ENCODE measurements around the gene NOL9.

DNA sequence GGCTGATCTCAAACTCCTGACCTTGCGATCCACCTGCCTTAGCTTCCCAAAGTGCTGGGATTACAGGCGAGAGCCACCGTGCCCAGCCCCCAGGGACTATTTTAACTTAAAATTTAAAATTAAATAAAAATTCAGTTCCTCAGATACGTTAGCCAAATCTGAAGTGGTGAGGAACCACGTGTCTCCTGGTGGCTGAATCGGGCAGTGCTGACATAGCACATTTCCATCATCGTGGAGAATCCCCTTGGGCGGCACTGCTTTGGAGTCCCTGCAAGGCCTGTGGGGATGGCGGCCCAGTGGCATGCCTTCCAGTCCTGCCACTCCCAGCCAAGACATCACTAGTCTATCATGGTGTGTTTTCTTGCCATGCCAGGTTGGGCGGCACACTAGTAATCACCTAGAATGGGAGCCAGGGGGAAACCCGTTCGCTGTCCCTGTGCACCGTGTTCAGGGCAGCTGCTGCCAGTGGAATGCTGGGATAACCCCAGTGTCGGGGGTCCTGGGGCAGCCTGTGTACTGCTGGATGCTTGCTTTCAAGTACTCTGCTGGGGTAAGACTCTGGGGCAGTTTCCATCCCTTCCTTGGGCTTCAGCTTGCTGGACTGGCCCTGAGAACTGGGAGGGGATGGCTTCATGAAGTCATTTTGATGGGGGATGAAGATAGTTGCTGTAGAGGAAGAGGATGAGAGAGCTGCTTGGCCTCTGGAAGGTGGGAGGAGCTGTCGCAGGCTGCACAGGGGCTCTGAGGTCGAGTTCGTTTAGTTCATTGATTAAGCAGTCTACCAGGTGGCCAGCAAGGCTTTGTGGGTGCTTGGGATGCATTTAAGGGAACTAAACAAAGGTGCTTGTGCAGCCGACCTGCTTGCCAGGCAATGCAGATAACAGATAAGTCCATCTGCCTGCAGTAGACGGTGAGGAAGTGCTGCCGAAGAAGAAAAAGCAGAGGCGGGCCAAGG lies 30.1 kb upstream of the NOL9 start:
- TF ChIP-seq, protein P1, sequence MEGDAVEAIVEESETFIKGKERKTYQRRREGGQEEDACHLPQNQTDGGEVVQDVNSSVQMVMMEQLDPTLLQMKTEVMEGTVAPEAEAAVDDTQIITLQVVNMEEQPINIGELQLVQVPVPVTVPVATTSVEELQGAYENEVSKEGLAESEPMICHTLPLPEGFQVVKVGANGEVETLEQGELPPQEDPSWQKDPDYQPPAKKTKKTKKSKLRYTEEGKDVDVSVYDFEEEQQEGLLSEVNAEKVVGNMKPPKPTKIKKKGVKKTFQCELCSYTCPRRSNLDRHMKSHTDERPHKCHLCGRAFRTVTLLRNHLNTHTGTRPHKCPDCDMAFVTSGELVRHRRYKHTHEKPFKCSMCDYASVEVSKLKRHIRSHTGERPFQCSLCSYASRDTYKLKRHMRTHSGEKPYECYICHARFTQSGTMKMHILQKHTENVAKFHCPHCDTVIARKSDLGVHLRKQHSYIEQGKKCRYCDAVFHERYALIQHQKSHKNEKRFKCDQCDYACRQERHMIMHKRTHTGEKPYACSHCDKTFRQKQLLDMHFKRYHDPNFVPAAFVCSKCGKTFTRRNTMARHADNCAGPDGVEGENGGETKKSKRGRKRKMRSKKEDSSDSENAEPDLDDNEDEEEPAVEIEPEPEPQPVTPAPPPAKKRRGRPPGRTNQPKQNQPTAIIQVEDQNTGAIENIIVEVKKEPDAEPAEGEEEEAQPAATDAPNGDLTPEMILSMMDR (IDR thresholded peaks at IDR 0.05): peak in 1 of 6 experiments; percentile 23
- TF ChIP-seq POLR2A (IDR thresholded peaks at IDR 0.05) (no peak), EP300 (IDR thresholded peaks at IDR 0.05) (no peak), POLR2AphosphoS5 (IDR thresholded peaks at IDR 0.05) (no peak)

Measured in upper lobe of left lung (tissue), 4 donors.